Measurements from ENCODE around the gene WNT8A. TPM values are rescaled to one million over a fixed set of nuclear protein-coding genes. Genes with fewer than 3 reads are reported as not detected.

WNT8A gene
- total RNA-seq, 2 donors from 2014 or later, result not detected

DNA sequence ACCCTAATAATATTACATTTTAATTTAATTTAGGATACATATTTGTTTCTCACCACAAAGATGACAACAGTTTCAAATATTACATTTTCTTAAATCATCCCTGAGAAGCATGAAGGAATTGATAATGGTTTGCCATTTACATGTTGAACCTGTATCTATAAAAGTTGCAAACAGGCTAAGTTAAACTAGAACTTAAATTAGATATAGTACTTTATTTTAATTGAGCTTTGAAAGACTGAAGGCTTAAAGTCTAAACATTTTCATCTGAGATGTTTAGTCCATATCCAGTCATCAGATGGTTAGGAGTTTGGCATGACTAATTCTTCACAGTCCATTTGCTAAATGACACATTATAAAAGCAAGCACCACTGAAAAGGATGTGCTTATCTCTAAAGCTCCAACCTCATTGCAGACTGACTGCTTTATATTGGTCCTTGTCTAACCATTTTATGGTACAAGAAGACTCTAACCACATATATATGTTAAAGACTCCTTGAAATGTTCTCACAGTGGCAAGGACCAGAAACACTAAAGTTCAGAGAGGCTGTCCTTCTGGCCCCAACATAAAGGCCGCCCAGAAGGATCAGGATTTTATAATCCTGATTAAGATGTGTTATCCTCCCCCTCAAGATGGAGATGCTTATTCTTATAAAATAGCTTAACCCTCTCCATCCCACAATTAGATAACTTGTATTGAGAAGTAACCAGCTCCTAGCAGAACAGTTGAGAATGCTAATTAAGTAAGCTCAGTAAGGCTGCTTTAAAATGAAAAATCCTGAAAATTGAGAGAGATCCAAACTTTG is 25.8 kb downstream of the WNT8A start:
- no peaks in the 10 kb centered on the region for H3K4me1 ChIP-seq
- TF ChIP-seq, protein P1, sequence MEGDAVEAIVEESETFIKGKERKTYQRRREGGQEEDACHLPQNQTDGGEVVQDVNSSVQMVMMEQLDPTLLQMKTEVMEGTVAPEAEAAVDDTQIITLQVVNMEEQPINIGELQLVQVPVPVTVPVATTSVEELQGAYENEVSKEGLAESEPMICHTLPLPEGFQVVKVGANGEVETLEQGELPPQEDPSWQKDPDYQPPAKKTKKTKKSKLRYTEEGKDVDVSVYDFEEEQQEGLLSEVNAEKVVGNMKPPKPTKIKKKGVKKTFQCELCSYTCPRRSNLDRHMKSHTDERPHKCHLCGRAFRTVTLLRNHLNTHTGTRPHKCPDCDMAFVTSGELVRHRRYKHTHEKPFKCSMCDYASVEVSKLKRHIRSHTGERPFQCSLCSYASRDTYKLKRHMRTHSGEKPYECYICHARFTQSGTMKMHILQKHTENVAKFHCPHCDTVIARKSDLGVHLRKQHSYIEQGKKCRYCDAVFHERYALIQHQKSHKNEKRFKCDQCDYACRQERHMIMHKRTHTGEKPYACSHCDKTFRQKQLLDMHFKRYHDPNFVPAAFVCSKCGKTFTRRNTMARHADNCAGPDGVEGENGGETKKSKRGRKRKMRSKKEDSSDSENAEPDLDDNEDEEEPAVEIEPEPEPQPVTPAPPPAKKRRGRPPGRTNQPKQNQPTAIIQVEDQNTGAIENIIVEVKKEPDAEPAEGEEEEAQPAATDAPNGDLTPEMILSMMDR (IDR thresholded peaks at IDR 0.05), result no peak
- H3K36me3 ChIP-seq, result no peaks in the 10 kb centered on the region
- H3K27me3 ChIP-seq, result no peaks in the 10 kb centered on the region
- H3K4me3 ChIP-seq, result no peak overlapping the region
- H3K9me3 ChIP-seq, result no peaks in the 10 kb centered on the region
- H3K27ac ChIP-seq, result no peak overlapping the region
- no peak for DNase-seq (ENCODE audit: low spot score)

DNA sequence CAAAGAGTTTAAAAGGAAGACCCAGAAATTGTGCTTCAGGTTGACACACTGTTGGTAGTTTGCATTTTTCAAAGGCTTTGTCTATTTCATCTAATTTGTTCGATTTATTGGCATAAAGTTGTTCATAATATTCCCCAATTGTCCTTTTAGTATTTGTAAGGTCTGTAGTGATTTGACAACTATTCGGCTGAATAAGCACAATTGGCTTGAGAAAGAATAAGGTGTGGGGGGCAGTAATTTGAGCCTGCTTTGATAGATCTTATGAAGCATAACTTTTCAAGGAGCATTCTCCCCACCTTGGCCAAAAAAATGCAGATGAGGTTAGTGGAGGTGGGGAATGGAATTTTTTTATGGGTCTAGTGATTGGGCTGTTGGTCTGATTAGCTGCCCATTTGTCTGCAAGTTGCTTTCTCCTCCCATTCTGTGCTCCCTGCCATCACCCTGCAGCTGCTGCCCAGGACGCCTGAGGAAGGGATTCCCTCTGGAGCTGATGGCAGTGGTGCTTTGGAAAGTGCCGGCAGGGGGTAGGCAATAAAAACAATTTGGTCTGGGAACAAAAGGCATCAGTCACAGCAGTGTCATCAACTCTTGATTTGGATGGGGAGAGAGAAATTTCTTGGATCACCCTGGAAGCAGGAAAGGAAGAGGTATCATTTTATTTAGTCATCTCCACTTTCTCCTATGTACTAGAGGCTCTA is 26.6 kb downstream of the WNT8A start:
- H3K4me3 ChIP-seq, result no peak overlapping the region
- no peaks in the 10 kb centered on the region for H3K27me3 ChIP-seq
- H3K9me3 ChIP-seq, result no peaks in the 10 kb centered on the region
- no peak for DNase-seq (ENCODE audit: low spot score)
- TF ChIP-seq, protein P1 (IDR thresholded peaks at IDR 0.05), result no peak
- H3K4me1 ChIP-seq, result no peaks in the 10 kb centered on the region
- H3K27ac ChIP-seq, result no peak overlapping the region
- H3K36me3 ChIP-seq, result no peaks in the 10 kb centered on the region

DNA sequence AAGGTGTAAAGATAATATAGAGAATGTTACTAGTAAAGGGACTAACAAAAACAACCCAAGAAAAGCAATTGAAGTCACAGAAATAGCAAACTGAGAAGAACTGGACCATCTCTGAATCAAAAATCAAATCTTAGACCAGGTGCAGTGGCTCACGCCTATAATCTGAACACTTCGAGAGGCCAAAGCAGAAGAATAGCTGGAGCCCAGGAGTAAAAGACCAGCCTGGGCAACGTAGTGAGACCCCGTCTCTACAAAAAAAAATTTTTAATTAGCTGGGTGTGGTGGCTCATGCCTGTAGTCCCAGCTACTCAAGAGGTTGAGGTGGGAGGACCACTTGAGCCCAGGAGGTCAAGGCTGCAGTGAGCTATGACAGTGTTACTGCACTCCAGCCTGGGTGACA is 27.3 kb downstream of the WNT8A start:
- DNase-seq (ENCODE audit: low spot score), result no peak
- H3K27ac ChIP-seq, result no peak overlapping the region
- no peak overlapping the region for H3K4me3 ChIP-seq
- no peaks in the 10 kb centered on the region for H3K4me1 ChIP-seq
- H3K27me3 ChIP-seq, result no peaks in the 10 kb centered on the region
- no peaks in the 10 kb centered on the region for H3K9me3 ChIP-seq
- no peaks in the 10 kb centered on the region for H3K36me3 ChIP-seq
- TF ChIP-seq, protein P1 (IDR thresholded peaks at IDR 0.05), result no peak

DNA sequence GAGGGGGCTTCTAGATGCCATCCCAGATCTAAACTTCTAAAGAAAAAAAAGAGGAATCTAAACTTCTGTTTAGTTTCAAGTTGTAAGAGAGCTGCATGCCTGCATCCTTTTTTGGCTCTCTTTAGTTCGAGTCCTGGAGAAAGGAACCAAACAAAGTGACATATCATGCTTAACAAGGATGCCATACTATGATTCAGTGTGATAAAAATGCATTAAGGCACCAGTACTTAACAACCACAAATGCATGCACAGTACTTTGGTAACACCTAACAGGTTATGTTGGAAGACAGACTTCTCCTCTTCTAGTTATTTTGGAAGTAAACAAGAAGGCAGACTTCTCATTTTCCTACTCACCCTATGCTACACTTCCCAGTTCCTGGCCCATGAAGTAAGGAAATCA is 28.1 kb downstream of the WNT8A start:
- no peak overlapping the region for H3K4me3 ChIP-seq
- no peaks in the 10 kb centered on the region for H3K9me3 ChIP-seq
- no peaks in the 10 kb centered on the region for H3K27me3 ChIP-seq
- no peaks in the 10 kb centered on the region for H3K36me3 ChIP-seq
- no peaks in the 10 kb centered on the region for H3K4me1 ChIP-seq
- TF ChIP-seq, protein P1 (IDR thresholded peaks at IDR 0.05), result no peak
- DNase-seq (ENCODE audit: low spot score), result no peak
- H3K27ac ChIP-seq, result no peak overlapping the region

DNA sequence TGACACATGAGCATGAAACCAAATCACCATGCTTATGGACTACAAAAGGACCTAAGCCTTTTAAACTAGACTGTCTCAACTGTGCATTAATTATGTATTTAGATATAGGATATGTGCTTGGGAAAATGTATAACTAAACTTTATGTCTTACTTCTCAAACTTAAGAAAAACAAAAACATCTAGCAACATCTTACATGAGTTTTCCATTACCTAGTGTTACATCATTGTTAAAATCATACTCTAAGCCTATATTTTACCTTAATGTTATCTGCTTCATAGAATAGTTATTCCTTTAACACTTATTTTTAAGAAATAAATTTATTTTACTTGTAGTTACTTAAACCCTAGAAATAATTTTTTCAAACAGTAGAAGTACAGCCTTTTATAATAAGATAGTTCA is 31.4 kb downstream of the WNT8A start:
- no peaks in the 10 kb centered on the region for H3K27me3 ChIP-seq
- TF ChIP-seq, protein P1 (IDR thresholded peaks at IDR 0.05), result no peak
- no peaks in the 10 kb centered on the region for H3K4me1 ChIP-seq
- no peaks in the 10 kb centered on the region for H3K36me3 ChIP-seq
- H3K4me3 ChIP-seq, result no peak overlapping the region
- no peaks in the 10 kb centered on the region for H3K9me3 ChIP-seq
- no peak overlapping the region for H3K27ac ChIP-seq
- no peak for DNase-seq (ENCODE audit: low spot score)

Data from right atrium auricular region (tissue), 2 donors.